ENCODE data around the gene MTFP1.

The MTFP1 gene

GRCh38 chr22:30408388-30409102 is 17.0 kb upstream of the MTFP1 start:
- TF ChIP-seq TAF1 (IDR thresholded peaks at IDR 0.05; ENCODE audit: borderline replicate concordance, insufficient read depth, low read length) (no peak), SIN3A (IDR thresholded peaks at IDR 0.05; ENCODE audit: borderline replicate concordance, insufficient read depth, low read length) (no peak), FOXP2 (optimal IDR thresholded peaks at IDR 0.05; ENCODE audit: borderline replicate concordance, extremely low read depth, extremely low read length, insufficient read depth) (no peak), POLR2AphosphoS5 (IDR thresholded peaks at IDR 0.05; ENCODE audit: low read depth, low read length) (no peak), REST (IDR thresholded peaks at IDR 0.05; ENCODE audit: insufficient read depth in 1 of 2, low read depth in 2 of 2, low read length in 2 of 2) (no peak)

- TF ChIP-seq SIN3A (IDR thresholded peaks at IDR 0.05; ENCODE audit: borderline replicate concordance, insufficient read depth, low read length), result no peak
- no peak for TF ChIP-seq POLR2AphosphoS5 (IDR thresholded peaks at IDR 0.05; ENCODE audit: low read depth, low read length)
- no peak for TF ChIP-seq REST (IDR thresholded peaks at IDR 0.05; ENCODE audit: insufficient read depth in 1 of 2, low read depth in 2 of 2, low read length in 2 of 2)
- TF ChIP-seq FOXP2 (optimal IDR thresholded peaks at IDR 0.05; ENCODE audit: borderline replicate concordance, extremely low read depth, extremely low read length, insufficient read depth), result no peak
- no peak for TF ChIP-seq TAF1 (IDR thresholded peaks at IDR 0.05; ENCODE audit: borderline replicate concordance, insufficient read depth, low read length)
Observed at GRCh38 chr22:30411780-30412179, 13.8 kb upstream of the MTFP1 start.

- TF ChIP-seq TAF1 (IDR thresholded peaks at IDR 0.05; ENCODE audit: borderline replicate concordance, insufficient read depth, low read length), result no peak
- no peak for TF ChIP-seq SIN3A (IDR thresholded peaks at IDR 0.05; ENCODE audit: borderline replicate concordance, insufficient read depth, low read length)
- no peak for TF ChIP-seq REST (IDR thresholded peaks at IDR 0.05; ENCODE audit: insufficient read depth in 1 of 2, low read depth in 2 of 2, low read length in 2 of 2)
Observed at GRCh38 chr22:30413001-30413400, 12.6 kb upstream of the MTFP1 start.

- TF ChIP-seq TAF1 (IDR thresholded peaks at IDR 0.05; ENCODE audit: borderline replicate concordance, insufficient read depth, low read length) (no peak), POLR2AphosphoS5 (IDR thresholded peaks at IDR 0.05; ENCODE audit: low read depth, low read length) (no peak), SIN3A (IDR thresholded peaks at IDR 0.05; ENCODE audit: borderline replicate concordance, insufficient read depth, low read length) (no peak), FOXP2 (optimal IDR thresholded peaks at IDR 0.05; ENCODE audit: borderline replicate concordance, extremely low read depth, extremely low read length, insufficient read depth) (no peak), REST (IDR thresholded peaks at IDR 0.05; ENCODE audit: insufficient read depth in 1 of 2, low read depth in 2 of 2, low read length in 2 of 2) (no peak)
Observed at GRCh38 chr22:30413745-30414524, 11.6 kb upstream of the MTFP1 start.

Measured in PFSK-1 (cell line).